GM10847 (cell line): ENCODE data around the gene GNB1L.

Experiments used
- POLR2A ChIP-seq: IDR thresholded peaks from 2 replicates; pipeline ENCODE4 v1.6.1; 2011; ENCODE audit not compliant: insufficient read length; ENCODE audit errors: extremely low read depth

GNB1L gene

DNA sequence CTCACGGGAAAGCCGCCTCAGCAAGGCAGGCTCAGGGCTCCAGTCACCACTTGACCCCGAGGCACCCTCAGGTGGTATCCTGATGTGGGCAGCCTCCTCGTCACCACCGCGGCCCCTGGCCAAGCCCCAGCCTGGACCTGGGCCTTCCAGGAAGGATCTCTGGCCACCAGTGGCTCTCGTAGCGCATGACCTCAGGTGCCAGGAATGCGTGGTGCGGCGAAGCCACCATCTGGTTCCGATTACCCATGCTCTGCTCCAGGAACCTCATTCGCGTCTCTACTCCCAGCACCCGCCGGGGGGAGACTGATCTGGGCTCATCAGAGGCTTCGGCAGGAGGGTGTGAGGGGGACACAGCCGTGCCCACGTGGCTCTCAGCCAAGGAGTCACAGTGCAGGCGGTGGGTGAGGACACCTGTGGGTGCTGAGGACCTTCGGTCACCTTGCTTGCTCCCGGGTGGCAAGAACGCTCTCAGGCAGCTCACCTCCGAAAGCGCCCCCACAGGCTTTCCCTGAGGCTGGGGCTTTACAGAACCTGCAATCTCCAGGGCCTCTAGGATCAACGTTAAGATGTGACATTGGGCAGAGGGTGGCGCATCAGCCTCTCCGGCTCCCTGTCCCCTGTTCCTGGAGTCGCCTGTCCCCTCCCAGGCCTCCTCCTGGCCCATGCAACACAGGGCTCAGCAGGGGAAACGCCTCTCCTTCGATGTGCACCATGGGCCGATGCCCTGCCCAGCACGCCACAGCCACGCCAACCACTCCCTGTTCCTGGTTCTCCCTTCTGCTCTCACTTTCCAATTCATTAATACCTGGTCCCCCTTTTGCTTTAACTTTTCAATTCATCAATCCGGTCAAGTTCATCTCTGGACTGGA lies 55.1 kb downstream of the GNB1L start:
- no peak for TF ChIP-seq POLR2A

DNA sequence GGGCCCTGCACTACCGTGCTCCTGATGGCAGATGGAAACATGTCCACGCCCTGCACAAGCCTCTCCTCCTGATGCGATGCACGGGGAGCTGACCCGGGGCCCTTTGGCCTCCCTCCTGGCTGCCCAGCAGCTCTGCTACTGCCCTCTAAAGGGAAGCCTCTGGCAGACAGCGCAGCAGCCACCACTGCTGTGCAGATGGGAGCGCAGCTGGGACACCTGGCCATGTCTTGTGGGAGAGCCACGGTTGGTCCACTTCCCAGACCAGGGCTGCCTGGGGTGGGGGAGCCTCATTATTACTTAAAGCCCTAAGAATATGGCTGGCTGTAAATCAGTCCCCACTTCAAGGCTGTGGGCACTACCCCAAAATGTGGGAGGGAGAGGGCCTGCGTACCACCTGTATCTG lies 55.8 kb downstream of the GNB1L start:
- TF ChIP-seq POLR2A = no peak

DNA sequence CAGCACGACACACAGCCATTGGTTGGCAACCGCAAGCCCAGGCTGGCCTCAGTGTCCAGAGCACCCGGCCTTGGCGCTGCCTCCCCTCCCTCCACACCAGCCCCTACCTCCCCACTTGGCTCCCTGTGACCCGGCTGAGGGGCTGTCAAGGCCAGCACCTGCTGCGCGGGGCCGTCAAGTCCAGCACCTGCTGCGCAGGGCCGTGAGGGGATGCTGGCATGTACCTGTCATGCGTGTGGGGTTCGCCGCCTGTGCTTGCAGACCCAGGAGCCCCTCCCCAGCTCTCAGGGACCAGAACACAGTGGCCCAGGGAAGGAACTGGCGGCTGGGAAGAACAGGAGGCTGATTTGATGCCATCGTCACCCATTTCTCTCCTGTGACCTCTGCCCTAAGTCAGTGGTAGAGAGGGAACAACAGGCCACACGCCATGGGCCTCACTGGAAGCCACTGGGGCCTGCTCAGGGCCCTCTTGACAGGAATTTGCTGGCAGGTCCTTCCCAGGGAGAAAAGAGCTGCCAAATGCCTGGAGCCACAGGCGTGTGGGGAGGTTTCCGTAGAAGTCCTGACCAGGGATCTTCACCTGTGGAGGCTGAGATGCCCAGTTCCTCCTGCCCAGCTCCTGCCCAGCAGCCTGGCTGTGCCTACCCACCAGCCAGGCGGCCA lies 56.5 kb downstream of the GNB1L start:
- TF ChIP-seq POLR2A = no peak

DNA sequence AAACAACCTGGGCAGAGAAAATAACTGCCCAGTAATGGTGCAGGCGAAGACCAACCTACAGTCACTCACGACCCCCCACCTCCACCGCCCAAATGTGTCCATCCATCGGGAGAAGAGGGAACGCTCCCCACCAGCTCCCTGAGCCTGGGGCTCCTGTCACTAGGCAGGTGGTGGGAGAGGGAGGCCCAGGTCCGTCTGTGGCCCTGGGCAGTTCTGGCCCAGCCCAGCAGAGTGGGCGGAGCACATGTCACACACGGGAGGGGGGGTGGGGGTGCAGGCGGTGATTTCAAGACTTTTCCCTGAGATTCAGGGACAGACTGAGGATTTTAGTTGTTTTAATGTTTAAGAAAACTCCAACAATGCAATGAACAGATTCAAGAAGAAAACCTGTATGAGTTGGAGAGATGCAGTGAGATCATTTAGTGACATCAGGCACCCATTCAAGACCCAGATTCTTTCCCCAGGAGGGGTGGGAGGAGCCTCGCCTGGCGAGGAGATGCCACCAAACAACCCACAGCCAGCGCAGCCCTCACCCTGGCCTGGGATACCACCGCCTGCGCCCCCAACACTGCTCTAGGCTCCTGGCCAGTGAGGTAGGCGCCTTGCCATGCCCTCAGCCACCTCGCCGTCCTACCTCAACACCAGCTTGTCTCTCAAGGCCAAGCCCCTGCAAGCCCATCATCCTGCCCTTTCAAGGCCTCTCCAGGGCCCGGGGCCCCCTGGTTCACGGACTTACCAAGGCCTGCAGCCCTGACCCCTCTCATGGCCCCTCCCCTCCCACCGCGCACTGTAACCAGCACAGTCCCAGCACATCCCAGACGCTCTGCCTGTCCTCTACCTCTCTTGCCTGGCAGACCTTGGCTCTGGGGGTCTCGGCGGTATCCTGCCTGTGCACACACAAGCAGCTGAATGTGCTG lies 57.3 kb downstream of the GNB1L start:
- no peak for TF ChIP-seq POLR2A

DNA sequence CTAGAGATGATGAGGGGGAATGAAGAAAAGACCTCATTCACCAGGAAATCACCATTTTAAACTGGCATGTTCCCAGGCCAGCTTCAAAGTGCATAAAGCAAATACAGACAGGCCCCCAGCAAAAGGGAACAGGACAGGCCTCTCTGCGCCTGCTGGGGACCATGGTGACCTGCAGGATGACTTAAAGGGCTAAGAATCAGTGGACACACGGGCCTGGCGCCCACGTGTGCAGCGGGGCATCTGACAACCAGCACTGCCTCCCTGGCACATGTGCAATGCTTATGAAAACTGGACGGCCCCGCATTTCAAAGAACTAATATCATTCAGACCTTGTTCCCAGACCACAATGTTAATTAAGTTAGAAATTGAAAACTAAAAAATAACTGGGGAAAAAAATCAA lies 58.5 kb downstream of the GNB1L start:
- TF ChIP-seq POLR2A = no peak

DNA sequence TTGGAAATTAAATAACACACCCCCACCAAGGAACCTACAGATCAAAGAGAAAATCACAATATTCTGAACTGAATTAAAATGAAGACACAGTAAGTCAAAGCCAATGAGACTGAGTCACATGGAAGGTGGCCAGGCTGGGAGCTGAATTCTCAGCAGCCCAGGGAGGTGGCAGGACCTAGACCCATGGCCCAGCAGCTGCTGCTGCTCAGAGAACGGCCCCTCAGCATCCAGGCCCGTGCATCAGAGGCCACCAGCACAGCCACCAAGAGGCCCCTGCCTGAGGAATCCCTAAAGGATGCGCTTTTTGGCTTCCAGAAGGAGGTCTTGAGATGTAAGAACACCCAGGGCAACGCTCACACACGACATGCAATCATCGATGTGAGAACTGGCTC lies 59.1 kb downstream of the GNB1L start:
- TF ChIP-seq POLR2A = no peak

DNA sequence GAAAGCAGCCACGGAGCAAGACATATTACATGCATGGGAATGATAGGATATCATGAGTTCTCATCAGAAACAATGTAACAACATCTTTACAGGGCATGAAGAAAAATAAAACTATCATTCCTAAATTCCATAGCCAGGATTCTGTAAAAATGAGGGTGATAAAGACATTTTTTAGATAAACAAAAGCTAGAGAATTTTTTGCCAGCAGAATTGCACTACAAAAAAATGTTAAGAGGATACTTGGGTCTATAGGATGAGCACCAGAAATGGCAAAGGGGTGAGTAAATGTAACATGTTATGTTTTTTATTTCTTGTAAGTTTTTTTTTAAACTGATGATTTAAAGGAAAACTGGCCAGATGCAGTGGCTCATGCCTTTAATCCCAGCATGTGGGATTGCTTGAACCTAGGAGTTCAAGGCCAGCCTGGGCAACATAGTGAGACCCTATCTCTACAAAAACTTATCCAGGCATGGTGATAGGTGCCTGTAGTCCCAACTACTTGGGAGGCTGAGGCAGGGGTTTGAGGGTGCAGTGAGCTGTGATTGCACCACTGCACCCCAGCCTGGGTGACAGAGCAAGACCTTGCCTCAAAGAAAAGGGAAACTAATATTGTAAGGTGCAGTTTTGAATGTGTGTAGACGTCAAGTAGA lies 60.9 kb downstream of the GNB1L start:
- no peak for TF ChIP-seq POLR2A

DNA sequence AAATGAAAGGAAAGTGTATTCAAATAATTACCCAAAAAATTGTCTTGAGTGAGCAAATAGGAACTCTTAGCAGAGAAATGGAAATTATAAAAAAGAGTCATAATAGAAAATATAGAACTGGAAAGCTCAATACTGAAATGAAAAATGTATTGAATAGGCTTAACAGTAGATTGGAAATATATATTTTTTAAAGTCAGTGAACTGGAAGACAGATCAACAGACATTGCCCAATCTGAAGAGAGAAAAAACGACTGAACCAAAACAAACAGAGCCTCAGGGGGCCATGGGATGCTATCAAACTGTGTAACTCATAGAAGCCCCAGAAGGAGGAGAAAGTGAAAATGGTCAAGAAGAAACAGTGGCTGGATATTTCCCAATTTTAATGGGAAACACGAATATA lies 61.5 kb downstream of the GNB1L start:
- no peak for TF ChIP-seq POLR2A

DNA sequence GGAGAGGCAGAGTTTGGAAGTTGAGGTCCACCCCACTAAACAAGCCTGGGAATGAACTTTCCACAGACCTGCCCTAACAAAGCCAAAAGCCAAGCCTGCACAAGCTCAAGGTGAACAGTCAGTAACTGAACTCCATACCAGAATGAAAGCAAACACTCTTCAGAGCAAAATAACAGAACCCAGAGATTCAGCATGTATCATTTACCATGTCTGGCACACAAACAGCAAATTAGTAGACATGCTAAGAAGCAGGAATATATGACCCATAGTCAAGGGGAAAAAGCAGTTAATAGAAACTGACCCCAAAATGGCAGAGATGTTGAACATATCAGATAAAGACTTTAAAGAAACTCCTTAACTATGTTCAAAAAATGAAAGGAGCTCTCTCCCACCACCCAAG lies 62.8 kb downstream of the GNB1L start:
- TF ChIP-seq POLR2A = no peak

DNA sequence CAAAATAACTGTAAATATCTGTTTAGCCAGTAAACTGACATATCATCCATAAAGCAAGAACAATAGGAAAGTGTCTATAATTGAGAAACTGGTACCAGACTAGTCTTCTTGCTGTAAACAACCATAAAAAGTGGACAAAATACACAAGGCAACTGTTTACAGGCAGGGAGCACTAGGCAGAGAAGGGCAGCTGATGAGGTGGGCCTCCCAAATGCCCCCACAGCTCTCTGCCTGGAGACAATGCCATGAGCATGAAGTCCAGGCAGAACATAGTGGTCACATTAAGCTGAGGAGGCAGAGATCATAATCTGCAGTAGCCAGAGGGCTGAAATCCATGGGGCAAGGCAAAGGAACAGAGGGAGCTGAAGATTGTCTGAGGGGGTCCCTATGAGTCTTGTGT lies 63.4 kb downstream of the GNB1L start:
- no peak for TF ChIP-seq POLR2A

DNA sequence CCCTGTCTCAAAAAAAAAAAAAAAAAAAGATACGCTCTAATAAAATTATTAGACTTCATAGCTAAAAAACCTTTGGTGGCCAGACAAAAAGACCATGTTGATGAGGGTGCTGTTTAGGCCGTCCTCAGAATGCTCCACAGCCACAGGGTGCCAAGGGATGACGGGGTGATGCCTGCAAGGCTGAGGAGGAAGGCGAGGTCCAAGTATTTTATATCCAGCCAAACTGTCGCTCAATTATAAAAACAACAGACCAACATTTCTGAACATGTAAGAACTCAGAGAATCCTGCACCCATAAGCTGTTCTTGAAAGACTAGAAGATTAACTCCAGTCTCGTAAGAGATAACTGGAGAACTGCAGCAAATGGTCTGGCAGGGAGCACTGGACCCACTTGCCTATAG lies 64.8 kb downstream of the GNB1L start:
- TF ChIP-seq POLR2A = no peak

DNA sequence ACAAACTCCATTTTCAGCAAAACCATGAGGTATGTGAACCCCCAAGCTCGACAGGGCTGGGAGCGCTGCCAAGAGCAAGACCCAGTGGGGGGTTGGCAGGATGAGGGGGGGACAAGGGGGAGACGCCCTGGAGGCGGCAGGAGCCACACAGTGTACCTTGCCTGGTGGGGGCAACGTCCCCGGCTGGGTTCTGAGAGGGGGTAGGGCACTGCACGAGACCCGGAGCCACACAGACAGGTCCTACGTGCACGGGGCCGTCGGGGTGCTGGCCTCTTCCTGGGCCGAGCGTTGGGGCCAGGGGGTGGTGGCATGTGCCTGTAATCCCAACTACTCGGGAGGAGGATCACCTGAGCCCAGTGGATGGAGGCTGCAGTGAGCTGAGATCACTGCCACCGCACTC lies 65.3 kb downstream of the GNB1L start:
- no peak for TF ChIP-seq POLR2A

DNA sequence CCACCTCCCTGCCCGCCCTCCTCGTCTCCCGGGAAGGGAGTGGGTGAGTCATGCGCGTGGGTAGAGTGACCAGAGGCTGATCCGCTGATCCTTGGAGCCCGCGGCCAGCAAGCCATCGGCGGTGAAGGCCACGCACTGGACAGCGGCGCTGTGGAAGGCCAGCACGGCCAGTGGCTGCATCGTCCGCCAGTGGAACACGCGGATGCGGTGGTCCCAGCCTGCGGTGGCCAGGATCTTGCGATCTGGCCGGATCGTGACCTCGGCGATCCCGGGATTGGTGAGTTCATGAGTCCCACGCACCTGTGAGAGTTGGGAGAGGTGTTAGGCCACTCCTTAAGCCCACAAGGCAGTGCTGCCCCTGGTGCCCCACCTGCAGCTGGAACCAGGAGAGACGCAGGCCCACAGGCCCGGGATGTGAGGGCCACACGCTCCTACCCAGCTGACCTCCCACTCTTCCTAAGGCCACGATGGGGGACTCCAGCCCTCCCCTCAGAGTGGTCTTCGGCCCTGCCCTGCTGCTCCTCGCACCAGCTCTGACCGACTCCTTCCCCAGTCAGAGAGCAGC lies 65.9 kb downstream of the GNB1L start:
- no peak for TF ChIP-seq POLR2A

DNA sequence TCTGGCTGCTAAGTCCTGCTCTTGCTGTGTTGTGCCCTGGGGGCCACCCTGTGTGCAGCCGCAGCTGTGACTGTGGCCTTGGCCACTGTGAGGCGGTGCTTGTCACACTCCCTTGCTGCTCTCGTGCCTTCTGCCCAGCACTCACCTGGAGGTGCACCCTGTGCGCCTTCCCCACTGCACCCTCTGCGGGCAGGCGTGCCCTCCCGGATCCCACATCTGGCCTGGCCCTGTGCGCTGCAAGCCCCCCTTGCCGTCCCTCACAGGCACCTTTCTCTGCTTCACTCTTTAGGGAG lies 66.9 kb downstream of the GNB1L start:
- TF ChIP-seq POLR2A = no peak

DNA sequence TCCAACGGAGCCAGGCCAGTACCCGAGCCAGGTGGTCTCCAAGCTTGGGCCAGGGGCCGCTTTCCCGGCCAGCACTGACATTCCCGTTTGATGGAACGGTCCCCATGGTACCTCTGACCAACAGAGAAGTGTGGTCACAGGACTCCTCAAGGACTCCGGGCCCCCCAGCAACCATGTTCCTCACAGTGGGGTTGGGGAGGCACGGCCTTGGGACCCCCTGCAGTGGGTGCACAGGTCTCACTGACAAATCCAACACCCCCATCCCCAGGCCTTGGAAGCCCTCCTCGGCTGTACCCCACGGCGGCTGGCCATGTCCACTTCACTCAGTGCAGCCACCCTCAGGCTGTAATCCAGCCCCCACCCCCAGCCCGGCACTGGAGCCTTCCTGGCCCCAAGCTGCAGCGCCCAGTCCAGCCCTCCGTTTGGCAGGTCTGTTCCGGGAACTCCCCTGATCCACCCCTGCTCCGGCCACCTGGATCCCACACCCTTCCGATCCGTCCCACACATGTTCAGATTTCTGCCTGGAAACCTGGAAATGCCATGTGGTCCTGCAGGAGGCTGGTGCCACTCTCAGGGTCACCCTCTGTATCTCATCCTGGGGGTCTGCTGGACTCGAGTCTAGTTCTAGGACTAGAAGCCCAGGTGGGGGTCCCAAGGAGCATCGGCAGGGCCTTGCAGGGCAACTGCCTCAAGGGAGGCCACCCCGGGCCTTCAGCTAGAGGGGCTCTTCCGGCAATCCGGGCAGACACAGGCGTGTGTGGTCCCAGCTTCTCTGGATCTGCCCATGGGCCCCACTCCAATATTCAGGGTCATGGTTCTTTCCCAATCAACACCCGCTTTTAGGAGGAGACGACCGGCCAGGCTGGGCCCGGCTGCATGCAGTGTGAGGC lies 67.5 kb downstream of the GNB1L start:
- TF ChIP-seq POLR2A = no peak

DNA sequence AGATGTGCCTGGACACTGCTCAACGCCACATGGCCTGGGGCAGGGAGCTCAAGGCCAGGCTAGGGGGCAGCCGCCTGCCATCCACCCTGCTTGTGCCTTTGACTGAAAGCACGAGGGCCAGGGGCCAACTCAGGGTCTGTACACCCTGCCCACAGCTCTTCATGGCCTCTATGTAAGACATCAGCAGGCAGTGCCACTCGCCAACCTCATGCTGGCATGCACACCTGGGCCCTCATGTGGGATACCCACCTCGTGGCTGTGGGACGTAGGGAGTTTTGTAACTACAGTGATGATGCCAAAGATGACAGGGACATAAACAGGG lies 68.4 kb downstream of the GNB1L start:
- TF ChIP-seq POLR2A = no peak
